Measurements from ENCODE around the gene TPRG1.

The TPRG1 gene, protein sequence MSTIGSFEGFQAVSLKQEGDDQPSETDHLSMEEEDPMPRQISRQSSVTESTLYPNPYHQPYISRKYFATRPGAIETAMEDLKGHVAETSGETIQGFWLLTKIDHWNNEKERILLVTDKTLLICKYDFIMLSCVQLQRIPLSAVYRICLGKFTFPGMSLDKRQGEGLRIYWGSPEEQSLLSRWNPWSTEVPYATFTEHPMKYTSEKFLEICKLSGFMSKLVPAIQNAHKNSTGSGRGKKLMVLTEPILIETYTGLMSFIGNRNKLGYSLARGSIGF

GRCh38 chr3:189171707-189172106 lies at the start of gene TPRG1:
Gene TPRG1, plus strand, starts transcription at chr3:189171971. Its CDS starts 35,414 bp downstream, at chr3:189207385.
- no peak for DNase-seq (ENCODE audit: low spot score)

DNA sequence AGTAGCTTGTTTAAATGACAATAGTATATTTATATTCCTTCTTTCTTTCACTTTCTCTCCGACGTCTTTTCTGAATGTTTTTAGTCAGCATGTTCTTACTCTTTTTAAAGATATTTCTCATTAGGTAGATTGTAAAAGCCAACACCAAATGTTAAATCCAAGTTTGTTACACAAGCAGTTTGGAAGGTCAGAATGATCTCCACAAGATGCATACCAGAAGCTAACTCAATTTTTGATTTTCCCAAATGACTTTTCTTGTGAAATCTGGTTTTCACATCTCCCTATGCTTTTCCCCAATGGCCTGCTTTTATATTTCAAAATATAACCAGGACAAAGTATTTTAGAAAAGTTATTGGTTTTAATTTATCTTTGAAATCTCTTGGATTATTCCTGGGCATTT lies 49.7 kb upstream of the TPRG1 start:
- no peak for DNase-seq (ENCODE audit: low spot score)

- DNase-seq (ENCODE audit: low spot score) = no peak
Observed at GRCh38 chr3:189122526-189123205, 49.1 kb upstream of the TPRG1 start.

- DNase-seq (ENCODE audit: low spot score) = no peak
Observed at GRCh38 chr3:189123595-189124387, 48.0 kb upstream of the TPRG1 start.

DNA sequence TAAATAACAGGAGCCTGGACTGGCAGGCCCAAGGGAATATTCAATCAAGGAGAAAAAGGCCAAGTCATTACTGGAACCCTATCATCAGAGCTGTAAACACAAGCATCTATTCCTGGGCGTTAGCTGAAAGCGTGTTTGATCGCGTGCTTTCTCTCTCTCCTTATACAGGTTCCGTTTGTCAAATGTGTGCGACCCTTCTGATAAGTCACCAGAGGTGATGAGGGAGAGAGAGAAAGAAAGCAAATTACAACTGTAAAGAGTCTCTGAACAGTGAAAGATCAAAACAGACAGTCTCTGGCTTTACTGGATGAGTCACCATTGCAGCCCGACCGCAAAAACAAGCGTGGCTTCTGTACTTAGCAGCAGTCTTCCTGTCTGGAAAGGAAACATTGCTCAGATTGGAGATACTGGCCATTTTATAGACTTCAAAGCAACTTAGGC lies 39.5 kb upstream of the TPRG1 start:
- DNase-seq (ENCODE audit: low spot score) = peak; percentile 89

- DNase-seq (ENCODE audit: low spot score) = no peak
Observed at GRCh38 chr3:189132839-189133238, 38.9 kb upstream of the TPRG1 start.

DNA sequence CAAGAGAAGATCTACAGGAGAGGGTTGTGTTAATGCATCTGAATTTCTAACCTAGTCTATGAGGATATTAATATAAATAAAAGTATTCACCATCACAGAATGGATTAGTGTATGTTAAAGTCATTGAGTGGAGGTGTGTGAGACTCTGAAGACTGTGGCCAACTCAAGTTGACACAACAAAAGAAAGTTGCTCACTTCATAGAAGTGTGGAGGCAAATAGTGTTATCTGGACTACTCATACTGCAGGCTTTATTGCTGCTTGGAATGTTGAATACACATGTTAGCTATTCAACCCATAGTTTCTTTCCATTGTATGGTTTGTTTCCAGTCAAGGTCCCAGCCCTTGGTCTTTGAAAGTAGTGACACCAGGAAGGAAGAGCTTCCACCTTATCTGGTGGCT lies 38.0 kb upstream of the TPRG1 start:
- DNase-seq (ENCODE audit: low spot score) = no peak

GRCh38 chr3:189137416-189137815 lies 34.4 kb upstream of the TPRG1 start:
- DNase-seq (ENCODE audit: low spot score) = no peak

- DNase-seq (ENCODE audit: low spot score) = no peak
Observed at GRCh38 chr3:189138901-189139610, 32.7 kb upstream of the TPRG1 start.

DNA sequence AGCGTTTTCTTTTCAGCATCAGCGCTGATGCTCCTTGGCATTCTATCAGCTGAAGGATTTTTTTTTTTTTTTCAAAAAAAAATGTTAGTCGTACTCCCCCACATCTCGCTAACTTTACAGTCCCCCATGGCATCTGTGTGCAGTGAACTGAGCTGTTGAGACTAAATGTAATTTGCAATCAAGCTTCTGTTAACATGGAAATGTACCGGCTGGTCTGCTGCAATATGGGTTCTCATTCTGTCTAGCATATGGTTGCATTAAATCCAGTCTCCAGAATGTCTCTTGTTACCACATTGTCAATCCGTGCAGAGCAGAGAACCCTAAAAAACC lies 32.2 kb upstream of the TPRG1 start:
- DNase-seq (ENCODE audit: low spot score) = no peak

GRCh38 chr3:189142527-189142926 lies 29.2 kb upstream of the TPRG1 start:
- no peak for DNase-seq (ENCODE audit: low spot score)

DNA sequence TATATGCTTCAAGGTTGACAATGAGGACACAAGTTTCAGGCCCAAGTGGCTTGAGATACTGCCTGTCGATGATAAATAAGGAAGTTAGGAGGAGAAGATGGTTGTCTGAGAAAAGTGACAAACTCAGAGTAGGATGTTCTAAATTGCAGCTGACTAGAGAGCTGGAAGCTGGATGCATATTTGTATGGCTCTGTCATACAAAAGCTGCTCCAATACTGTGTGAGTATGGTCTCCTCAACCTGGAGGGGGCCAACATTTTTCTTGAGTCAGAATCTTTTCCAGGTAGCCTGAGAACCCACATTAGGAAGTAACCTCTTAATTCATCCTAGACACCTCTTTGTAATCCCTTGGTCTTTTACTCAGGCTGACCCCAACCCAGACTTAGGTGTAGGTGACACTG lies 28.4 kb upstream of the TPRG1 start:
- no peak for DNase-seq (ENCODE audit: low spot score)

GRCh38 chr3:189143771-189144170 lies 28.0 kb upstream of the TPRG1 start:
- DNase-seq (ENCODE audit: low spot score) = no peak

DNA sequence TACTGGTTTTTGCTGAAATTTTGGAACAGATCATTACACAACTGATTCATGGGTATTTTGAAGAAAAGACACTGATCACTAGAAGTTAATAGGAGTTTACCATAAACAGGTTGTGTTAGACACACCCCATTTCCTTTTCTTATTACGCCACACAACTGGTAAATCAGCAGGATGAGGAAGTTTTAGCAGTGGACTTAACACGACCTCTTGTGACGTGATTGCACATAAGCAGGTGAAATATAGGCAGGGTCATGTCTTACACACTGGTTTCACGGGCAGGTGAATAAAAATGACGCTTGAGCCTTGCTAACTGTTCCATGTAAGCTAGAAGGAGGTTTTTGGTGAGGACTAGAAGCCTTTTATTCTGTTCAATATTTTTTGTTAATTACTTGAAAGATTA lies 27.1 kb upstream of the TPRG1 start:
- no peak for DNase-seq (ENCODE audit: low spot score)

DNA sequence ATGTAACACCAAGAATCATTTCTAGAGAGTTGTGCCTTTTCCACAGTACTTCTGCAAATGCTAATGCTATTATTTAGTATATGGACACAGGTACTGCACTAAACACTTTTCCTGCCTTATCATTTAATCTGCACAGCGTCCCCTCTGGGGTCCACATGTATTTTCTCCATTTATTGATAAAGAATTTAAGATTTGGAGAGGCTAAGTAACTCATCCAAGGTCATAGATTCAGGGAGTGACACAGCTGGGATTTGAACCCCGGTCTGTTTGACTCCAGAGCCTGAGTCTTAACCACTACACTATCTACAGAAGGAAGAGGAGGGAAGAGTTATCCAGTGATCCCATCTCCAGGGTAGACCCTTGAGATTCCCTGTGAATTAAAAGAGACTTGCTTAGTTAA lies 24.9 kb upstream of the TPRG1 start:
- no peak for DNase-seq (ENCODE audit: low spot score)

DNA sequence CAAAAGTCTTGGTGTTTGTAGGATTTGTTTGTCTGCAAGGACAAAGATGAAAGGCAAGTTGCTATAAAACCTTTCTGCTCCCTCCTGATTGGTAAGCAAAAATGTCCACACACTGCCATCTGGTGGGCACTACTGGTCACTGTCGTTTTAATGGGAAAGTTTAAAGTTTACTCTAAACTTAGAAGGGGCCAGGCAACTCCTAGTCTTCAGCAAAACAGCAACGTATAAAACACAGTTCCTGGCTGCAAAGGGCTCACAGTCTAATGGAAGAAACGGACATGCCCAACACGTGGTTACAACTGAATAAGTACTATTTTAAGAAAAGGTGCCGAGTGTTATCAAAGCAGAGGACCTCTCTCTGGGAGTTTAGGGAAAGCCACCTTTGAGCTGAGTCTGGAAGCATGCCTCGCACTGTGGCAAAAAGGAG lies 23.7 kb upstream of the TPRG1 start:
- DNase-seq (ENCODE audit: low spot score) = peak; percentile 64

GRCh38 chr3:189149203-189149602 lies 22.6 kb upstream of the TPRG1 start:
- DNase-seq (ENCODE audit: low spot score) = no peak

DNA sequence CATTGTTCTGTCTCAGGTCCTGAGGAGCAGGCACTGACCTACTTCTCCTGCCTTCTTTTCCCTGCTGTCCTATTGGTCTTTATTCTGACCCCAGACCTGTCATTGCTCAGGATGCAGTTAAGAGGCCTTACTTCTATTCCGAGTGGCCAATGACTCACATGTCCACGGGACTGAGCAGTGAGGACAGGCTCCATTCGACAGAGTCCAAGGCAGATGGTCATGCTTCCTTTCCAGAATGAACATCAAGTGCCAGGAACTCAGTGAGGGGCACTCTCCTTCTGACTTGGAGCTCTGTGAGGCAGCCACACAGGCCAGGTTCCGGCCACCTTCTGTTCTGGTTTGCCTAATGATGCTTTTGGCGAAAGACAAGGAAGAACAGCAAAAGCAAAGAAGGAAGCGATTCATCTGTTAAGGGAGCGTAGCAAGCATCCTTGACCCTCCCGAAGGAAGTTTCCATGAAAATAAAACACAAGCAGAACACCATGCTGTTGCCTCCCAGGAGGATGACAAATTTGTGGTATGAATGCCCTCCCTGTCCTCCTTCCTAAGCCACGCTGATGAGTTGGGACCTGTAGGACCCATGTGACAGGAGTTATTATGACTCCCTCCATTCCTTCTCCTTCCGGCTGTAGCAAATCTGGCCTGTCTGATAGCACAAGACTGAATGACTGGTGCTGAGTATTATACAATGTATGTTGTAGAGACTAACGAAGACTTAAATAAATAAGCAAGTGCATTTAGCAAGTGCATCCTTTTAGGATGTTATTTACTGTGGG lies 14.4 kb upstream of the TPRG1 start:
- no peak for DNase-seq (ENCODE audit: low spot score)

DNA sequence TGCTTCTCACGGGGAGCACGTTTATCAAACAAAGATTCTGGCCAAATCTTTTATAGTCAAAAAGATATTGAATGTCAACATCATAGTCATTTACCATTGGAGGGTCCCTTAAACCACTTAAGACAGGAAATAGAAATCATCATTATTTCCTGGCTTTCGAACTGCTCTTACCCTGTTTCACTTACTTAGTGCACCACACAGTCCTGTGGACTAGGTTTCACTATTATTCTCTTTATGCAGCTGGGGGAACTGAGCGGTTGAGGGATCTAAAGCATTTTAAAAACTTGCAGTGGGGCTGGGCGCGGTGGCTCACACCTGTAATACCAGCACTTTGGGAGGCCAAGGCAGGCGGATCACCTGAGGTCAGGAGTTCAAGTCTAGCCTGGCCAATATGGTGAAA lies 13.7 kb upstream of the TPRG1 start:
- DNase-seq (ENCODE audit: low spot score) = no peak

DNA sequence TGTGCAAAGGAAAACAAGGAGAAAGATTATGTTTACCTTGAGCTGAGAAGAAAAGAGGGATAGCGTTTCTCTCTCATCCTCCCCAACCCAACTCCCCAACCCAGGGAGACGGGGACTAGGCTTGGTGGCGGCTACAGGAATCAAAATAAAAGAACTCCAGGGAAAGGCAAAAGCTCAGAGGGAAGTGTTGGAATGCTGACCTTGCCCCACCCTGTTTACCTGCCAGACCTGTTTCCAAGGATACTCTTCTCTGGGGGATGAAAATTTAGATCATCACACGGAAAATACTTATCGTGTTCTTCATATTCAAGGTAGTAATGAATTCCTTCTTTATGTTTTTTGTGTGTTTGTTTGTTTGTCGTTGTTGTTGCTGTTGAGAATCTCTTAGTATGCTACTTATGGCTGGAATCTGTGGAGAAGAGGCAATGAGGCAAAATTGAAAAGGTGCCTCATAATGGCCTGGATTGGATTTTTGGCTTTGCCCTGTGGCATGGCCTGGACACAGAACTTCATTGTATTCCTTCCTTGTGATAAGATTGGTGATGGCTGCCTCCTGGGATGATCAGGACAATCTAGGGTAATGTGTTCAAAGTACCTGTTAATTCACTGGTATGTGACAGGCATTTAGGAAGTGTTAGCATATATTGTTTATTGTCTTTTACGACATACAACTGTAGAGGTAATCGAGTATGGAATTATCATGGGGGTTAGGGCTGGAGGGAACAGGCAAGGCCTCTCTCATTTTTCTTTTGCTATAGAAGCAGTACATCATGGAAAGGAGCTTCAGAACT lies 11.1 kb upstream of the TPRG1 start:
- peak; percentile 46 for DNase-seq (ENCODE audit: low spot score)

DNA sequence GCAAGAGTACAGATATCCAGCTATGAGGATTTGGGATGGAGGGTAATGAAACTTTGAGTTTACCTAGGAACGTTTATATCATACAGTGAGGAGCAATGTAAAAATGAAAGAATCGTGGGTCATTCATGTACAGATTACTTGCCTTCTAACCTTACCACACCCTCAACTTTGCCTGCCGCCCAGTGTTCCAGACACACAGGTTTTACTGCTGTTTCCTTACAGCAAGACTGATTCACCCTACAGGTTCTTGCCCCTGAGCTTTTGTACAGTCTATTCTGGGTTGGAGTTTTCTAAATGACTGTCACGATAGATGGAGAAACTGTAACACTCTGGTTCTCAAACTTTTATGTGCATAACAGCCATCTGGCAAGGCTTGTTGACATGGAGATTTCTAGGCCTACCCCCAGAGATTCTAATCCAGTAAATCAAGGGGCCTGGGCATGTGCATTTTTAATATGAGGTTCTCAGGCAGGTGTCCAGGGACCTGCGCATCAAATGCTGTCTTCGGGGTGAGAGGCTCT lies 6.6 kb upstream of the TPRG1 start:
- DNase-seq (ENCODE audit: low spot score) = no peak

Measured in LoVo (cell line).